GM19468 (cell line): ENCODE data around the gene KCNH6.
A peak's percentile ranks its signal among the peaks of the same experiment; 100 is the strongest.

Experiments
- ATAC-seq: cut with Tn5 transposase; IDR thresholded peaks from one replicate; pipeline ENCODE4 v1.9.1; 2021; ENCODE audit warnings: mild to moderate bottlenecking, moderate library complexity, moderate number of reproducible peaks; ENCODE audit not compliant: unreplicated experiment; ENCODE audit errors: extremely low read depth

KCNH6 gene

DNA sequence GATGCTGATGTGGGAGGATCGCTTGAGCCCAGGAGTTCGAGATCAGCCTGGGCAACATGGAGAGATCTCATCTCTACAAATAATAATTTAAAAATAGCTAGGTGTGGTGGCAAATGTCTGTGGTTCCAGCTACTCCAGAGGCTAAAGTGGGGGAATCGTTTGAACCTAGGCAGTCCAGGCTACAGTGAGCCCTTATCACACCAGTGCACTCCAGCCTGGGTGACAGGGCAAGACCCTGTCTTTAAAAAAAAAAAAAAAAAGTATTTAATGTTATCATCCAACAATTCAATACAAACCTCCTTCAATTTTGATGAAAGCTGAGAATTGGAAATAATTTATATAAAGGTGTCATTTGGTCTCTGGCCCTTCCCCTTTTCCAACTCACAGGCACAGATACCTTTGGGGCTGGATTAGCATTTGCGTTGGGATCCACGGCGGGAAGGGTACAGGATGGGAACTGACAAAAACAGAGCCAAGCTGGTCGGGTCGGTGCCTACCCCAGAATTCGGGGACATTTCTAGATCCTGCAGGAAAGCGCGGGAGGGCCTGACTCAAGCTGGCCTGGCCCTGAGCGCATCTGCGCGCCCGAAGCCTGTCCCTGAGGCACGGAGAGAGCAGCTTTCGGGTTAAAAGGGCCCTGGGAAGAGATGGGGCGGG is 26.3 kb downstream of the KCNH6 start:
- ATAC-seq: no peak

DNA sequence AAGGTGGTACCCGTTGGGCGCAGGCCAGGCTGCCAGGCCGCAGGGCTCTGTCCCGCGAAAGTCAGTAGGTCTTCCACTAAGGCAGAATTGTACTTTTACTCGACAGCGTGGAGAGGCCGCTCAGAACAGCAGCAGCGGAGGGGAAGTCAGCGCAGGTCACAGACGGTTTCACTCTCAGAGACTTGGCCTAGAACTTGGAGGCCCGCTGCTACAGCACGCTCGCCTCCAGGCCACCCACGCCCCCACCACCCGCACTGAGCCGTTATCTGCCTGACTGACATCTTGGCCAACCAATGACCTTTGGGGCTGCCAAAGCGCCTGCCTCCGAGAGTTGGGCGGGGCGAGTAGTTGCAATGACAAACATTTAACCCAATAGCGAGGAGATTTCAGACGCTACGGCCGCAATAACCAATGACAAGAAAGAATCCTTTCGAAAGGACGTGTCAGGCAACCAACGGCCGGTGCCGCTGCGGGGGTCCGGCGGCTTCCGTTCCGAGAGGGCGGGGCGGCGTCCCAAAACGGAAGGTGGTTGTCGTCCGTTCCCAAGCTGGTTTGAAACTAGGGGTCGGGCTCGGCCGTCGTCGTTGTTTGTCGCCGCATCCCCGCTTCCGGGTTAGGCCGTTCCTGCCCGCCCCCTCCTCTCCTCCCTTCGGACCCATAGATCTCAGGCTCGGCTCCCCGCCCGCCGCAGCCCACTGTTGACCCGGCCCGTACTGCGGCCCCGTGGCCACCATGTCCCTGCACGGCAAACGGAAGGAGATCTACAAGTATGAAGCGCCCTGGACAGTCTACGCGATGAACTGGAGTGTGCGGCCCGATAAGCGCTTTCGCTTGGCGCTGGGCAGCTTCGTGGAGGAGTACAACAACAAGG is 27.0 kb downstream of the KCNH6 start, which contains the start of gene DCAF7:
Gene DCAF7, plus strand, starts transcription at position 532 of the 871 bp plus-strand sequence. Its CDS starts 201 bp downstream, at position 733.
- ATAC-seq: peak; percentile 96

DNA sequence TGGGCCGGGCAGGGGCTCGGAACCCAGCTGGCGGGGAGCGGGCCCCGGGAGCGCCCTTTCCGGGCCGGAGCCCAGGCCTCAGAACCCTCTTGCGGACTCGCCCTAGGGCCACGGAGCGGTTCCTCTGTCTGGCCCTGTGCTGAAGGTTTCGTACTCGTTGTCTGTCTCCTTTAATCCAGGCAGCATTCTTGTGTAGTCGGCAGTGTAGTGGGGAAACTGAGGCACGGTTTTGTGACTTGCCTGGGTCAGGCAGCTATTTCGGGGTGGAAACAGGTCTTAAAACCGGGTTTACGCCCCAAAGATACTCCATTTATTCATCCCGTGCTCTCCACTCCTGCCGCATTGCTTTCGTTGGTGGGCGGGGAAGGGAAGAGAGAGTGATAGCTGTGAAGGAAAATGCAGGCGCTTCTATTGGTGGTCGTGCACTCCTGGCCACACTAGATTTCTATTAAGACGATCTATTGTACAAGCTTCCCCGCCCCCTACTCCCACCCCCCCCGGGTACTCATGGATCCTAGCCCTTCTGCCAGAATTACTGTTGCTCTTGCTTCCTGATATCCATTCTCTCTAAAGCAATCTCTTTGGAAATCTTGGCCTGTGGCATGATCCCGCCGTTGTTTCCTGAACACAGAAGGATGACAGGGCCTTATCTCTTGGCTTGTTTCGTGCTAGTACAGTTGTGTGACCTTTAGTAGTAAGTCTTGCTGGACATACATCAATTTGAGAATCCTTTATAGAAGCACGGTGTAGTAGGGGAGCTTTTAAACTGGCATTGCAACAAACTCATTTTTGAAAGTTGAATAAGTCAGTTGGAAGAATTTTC is 27.9 kb downstream of the KCNH6 start:
- no peak for ATAC-seq

DNA sequence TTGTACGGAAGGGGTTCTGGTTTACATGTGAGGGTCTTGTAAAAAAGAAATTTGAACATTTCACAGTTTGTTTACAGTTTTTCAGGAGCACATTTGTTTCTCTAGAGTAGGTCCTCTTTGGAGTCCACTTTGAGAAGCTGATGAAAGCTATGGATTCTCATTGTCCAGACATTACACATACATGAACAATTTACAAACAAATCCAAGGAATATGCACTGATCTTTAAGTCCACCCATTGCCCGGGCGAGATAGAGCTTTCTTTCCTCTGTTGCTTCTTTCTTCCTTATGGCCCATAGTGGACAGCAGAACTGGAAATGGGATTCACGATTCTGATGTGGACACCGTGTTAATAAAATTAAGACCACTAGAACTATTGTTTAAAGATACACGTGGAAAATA is 29.1 kb downstream of the KCNH6 start:
- ATAC-seq: no peak

DNA sequence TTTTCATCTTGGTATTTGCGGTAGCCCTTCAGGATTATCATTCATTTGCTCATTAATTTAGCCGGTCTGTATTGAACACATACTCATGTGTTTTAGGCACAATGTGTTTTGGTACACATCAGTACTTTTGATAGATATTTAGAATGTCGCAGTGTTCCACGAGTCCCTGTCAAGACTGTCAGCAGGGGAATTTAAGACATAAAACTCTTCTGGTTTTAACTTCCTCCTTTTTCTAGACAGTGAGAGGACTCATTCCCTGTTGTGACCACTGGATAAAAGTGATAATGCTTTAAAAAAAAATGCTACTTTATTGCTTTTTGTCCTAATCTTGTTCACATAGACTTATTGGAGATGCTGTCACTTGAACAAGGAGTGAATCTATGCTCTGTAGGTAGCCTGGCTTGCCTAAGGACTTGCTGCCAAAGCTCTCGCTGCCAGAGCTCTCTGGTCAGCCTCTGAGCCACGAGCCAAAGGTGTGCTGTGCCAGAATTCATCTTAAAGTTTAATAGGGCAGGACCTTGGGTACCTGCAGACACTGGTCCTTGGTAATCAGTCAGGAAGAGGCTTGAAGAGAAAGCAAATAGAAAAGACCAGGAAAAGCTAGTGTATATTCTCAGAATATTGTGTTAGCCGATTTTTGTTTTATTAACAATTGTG is 32.5 kb downstream of the KCNH6 start:
- ATAC-seq: no peak

DNA sequence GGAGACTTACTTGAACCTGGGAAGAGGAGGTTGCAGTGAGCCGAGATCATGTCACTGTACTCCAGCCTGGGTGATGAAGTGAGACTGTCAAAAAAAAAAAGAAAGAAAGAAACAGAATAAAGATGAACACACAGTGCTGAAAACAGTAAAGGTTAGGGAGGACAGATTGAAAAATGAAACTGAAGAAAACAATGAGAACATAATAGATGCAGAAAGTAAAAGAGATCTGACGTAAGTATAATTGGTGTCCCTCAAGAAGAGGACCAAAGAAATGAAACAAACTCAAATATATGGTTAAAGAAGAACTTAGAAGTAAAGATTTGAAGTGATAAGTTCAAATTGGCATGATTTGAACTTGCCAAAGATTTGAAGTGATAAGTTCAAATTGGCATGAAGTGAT is 34.3 kb downstream of the KCNH6 start:
- no peak for ATAC-seq

DNA sequence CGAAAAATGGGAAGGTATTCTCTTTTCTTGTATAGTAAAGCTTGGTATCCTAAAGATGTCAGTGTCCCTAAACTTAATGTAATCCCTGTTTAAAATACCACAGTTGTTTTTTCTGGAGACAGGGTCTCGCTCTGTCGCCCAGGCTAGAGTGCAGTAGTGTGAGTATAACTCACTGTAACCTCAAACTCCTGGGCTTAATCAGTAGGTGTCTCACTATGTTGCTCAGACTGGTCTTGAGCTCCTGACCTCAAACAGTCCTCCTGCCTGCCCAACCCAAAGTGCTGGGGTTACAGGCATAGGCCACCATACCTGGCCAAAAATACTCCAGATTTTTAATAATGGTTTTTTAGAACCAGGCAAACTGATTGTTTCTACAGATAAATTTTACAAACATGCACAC is 35.3 kb downstream of the KCNH6 start:
- no peak for ATAC-seq

DNA sequence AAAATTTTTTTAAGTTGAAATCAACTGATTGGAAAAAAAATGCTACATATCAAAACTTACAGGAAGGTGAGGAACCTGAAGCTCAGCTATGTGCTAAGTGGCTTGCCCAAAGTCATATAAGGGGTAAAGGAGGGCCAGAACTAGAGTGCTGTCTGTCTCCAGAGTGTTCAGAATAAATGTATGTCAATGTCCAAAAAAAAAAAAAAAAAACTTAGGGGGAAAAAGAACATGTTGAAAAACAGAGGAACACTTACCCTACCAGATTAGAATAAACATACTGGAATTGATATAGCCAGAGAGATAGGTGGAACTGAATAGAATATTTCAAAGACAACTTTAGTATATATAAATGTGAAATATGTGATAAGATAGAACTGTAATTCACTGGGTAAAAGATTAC is 38.7 kb downstream of the KCNH6 start:
- ATAC-seq: no peak

DNA sequence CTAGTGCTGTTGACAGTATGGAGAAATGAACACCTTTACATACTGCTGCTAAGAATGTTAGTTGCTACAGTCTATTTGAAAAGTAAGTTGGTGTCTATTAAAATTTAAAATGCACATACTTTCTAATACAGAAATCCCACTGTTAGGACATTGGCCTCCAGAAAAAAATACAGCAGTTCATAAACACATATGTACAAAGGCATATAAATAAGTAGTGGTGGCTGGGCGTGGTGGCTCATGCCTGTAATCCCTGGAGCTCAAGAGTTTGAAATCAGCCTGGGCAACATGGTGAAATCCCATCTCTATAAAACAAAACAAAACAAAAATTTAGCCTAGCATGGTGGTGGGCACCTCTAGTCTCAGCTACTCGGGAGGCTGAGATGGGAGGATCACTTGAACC is 40.2 kb downstream of the KCNH6 start:
- no peak for ATAC-seq

DNA sequence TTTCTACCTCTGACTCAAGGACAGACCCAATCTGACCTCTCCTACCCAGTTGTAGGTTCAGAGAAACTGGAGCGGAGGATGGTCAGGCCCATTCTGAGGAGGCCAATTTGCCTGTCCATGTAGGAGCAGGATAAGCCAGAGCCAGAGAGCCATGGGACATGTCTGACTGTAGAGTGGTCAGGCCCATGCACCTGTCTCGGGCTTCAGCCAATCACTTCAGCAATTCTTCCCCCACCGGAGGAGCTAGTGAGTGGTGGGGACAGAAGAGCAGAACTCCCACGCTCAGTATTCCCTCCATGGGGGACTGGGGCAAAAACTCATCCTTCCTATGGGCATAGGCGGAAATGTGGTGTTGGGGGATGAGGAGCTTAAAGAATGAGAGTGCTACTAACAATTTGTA is 41.4 kb downstream of the KCNH6 start:
- no peak for ATAC-seq

DNA sequence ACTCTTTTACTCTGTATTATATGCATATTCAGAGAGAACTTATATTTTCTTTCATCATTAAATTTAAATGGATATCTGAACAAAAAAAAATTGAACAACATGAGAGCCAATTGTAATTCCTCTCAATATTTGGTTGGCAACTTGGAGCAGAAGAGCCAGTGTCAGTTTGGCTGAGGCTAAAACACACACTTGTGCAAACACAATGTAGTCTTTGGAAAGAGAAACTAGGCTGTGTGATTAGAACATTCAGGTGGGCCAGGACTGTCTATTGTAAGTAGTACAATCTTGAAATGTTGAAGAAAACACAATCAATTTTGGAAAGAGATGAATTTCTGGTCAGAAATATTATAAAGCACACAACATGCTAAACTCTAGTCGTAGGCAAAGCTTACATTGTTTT is 44.1 kb downstream of the KCNH6 start:
- ATAC-seq: no peak

DNA sequence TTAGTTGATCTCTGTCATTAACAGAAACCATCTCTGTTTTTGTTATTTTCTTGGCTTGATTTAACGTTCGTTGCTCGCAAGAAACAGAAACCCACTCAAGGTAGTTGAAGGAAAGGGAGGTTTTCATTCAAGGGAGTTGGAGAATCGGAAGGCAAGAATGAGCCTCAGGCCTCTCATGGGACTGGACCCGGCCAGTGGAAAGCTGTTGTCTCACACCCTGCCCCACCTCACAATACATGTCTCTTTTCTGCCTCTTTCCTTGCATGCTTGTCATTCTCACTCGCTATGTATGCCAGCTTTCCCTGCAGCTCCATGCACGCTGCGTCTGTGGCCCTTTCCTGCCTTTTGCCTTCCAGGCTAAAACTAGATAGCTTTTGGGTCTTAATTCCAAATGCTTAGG is 45.4 kb downstream of the KCNH6 start:
- ATAC-seq: no peak

DNA sequence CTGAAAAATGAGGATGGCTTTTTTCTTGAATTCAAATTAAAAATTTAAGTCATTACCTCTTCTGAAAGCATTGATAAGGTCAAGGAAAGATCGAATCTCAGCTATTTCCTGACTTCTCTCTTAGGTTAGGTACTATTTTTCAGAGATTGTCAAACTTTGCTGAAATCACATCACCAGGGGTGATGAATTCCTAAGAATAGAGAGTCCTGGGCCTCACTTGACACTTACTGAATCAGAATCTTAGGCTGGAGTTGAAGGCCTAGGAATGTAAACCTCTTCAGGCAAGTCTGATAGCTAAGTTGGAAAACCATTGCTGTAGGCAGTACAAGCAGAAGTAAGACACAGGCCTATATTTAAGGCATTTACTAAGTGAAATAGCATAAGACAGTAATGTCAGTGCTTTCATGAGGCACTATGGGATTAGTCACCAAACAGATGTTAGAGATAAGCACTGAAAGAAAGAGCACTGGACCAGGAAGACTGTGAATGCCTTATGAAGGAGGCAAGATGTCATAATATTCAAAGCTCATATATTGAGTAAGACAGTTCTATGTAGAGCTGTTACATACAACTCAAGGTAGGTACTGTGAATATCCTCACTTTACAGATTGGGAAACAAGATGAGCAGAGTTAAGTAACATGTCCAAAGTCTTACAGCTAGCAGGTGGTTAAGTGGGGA is 48.6 kb downstream of the KCNH6 start:
- ATAC-seq: no peak

DNA sequence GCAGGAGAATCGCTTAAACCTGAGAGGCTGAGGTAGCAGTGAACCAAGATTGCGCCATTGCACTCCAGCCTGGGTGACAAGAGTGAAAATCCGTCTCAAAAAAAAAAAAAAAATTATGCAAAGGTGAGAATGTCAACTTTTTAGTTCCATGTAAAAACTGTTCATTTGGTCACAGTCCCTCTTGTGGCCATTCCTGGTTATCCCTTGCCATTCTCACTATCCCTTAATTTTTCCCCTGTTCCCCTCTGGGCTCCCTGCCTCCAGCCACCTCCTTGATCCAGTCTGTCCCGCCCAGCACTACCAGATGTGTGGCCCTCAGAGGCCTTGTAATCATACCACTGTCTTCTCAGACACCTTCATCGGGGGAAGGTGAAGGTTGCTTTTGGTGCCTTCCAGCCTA is 50.5 kb downstream of the KCNH6 start:
- ATAC-seq: no peak

DNA sequence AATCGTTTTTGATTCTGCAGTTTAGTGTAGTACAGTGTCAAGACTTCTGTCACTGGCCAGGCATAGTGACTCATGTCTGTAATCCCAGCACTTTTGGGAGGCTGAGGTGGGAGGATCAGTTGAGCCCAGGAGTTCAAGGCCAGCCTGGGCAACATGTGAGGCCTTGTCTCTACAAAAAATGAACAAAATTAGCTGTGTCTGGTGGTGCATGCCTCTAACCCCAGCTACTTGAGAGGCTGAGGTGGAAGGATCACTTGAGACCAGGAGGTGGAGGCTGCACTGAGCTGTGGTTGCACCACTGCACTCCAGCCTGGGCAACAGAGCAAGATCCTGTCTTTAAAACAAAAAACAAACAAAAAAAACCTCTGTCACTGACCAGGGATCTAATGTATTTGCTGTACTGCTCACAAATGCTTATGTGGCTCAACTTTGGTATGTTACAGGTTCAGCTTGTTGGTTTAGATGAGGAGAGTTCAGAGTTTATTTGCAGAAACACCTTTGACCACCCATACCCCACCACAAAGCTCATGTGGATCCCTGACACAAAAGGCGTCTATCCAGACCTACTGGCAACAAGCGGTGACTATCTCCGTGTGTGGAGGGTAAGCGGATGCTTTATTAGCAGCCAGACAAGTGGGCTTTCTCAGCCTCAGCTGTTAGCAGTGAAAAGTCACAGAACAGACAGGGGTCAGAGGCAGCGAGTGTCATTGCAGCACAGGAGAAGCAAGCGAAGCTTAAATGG is 55.0 kb downstream of the KCNH6 start:
- ATAC-seq: no peak

DNA sequence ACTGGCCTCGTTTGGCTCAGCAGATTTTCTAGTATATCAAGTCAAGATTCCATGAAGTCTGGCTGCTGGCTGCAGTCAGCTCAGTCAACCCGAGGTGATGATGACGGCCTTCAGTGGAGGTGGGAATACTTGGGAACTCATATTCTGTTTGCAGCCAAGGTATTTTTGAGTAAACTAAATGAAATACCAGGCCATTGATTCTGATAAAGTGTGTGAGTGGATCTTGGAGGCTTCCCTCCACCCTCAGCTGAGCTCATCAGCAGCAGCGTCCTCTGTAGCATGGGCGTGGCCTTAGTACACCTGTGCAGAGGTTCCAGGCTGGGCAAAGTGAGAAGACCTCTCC is 55.6 kb downstream of the KCNH6 start:
- no peak for ATAC-seq

DNA sequence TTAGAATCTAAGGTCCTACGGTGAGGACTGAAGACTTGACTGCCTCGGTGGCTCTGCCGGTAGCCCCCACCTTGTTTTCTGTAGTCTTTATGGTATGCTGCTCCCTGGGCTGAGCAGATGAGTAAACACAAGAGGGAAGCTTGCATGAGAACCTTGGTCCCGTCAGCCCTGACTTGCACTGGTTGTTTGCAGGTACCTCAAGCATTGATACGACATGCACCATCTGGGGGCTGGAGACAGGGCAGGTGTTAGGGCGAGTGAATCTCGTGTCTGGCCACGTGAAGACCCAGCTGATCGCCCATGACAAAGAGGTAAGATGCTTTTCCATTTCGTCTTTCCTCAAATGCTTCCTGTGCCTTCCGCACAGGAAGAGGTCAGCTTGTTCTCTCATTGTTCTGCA is 56.5 kb downstream of the KCNH6 start:
- ATAC-seq: no peak

DNA sequence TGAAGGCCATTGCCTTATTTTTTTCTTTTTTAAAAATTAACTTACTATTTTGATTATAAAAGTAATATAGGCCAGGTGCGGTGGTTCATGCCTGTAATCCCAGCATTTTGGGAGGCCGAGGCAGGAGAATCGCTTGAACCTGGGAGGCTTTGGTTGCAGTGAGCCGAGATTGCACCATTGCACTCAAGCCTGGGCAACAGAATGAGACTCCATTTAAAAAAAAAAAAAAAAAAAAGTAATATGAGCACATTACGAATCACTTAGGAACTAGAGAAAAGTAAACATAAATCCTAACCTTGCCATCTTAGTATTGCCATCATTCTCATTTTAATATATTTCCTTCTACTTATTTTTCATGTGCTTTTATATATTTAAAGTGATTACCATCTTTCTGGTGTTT is 64.6 kb downstream of the KCNH6 start:
- no peak for ATAC-seq

DNA sequence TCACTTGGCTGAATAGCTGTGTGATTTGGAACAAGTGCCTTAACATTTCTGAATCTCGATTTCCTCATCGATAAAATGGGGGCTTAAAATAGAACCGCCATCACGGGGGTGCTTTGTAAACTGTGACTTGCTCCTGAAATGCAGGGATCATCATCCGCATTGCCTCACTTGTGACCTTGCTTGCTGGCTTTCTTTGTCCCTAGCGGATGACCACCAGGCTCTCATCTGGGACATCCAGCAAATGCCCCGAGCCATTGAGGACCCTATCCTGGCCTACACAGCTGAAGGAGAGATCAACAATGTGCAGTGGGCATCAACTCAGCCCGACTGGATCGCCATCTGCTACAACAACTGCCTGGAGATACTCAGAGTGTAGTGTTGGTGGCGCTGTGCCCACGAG is 65.6 kb downstream of the KCNH6 start:
- no peak for ATAC-seq
